ENCODE data around the gene RIMS4.

RIMS4 gene

GRCh38 chr20:44807051-44807683 is 3.2 kb downstream of the RIMS4 start:
- in situ Hi-C loops (cut with HindIII; ENCODE audit: low pct_ligation_motif_present, low sequenced_read_pairs) = no loop called here
- Histone ChIP-seq H3K27me3 (replicated peaks) (peaks cover 50% of the 10 kb centered on the region), H3K4me3 (ENCODE audit: low read depth, low read length) (no peak overlapping the region), H3K36me3 (replicated peaks) (no peaks in the 10 kb centered on the region), H3K27ac (no peak overlapping the region)
- TF ChIP-seq CTCF (IDR thresholded peaks at IDR 0.05; ENCODE audit: low read depth, low read length, missing control alignments) = no peak
- no peak for DNase-seq

DNA sequence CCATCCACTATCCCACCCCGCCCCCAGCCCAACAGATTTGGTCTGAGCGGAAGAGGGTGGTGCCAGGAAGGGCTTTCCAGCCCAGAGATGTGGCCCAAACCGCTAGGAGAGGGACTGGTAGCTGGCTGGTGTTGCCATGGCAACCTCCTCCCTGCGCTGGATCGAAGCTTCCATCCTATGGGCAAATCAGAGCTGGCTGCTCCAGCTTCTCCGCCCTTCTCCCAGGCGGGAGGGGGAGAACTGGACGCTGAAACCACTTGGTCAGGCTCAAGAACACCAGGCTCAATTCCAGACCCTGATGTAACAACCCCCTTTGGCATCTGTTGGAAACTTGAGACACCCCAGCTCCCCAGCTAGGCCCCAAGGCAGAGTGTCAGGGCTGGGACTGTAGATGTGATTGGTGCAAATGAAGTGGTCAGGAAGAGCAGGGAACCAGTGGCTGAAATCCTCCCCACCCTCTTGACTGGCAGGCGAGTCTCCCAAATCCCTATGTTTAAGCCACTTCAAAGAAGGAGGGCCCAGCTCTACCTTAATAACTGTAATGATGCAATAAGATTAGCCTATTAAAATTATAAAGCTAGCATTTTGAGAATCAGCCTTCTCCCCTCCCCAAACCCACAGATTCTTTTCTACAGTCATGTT is 4.2 kb downstream of the RIMS4 start:
- peaks cover 40% of the 10 kb centered on the region for H3K27me3 ChIP-seq (replicated peaks)

GRCh38 chr20:44805335-44805978 is 4.9 kb downstream of the RIMS4 start:
- DNase-seq = no peak
- TF ChIP-seq CTCF (IDR thresholded peaks at IDR 0.05; ENCODE audit: low read depth, low read length, missing control alignments) = no peak
- Histone ChIP-seq H3K27me3 (replicated peaks) (peaks cover 34% of the 10 kb centered on the region), H3K36me3 (replicated peaks) (no peaks in the 10 kb centered on the region), H3K4me3 (ENCODE audit: low read depth, low read length) (no peak overlapping the region), H3K27ac (no peak overlapping the region)
- in situ Hi-C loops (cut with HindIII; ENCODE audit: low pct_ligation_motif_present, low sequenced_read_pairs) = no loop called here

More for the DNA sequence above, 4.2 kb downstream of the RIMS4 start:
- Histone ChIP-seq H3K36me3 (replicated peaks) (no peaks in the 10 kb centered on the region), H3K4me3 (ENCODE audit: low read depth, low read length) (no peak overlapping the region), H3K27ac (no peak overlapping the region)
- TF ChIP-seq CTCF (IDR thresholded peaks at IDR 0.05; ENCODE audit: low read depth, low read length, missing control alignments) = no peak
- no peak for DNase-seq
- in situ Hi-C loops (cut with HindIII; ENCODE audit: low pct_ligation_motif_present, low sequenced_read_pairs) = no loop called here

DNA sequence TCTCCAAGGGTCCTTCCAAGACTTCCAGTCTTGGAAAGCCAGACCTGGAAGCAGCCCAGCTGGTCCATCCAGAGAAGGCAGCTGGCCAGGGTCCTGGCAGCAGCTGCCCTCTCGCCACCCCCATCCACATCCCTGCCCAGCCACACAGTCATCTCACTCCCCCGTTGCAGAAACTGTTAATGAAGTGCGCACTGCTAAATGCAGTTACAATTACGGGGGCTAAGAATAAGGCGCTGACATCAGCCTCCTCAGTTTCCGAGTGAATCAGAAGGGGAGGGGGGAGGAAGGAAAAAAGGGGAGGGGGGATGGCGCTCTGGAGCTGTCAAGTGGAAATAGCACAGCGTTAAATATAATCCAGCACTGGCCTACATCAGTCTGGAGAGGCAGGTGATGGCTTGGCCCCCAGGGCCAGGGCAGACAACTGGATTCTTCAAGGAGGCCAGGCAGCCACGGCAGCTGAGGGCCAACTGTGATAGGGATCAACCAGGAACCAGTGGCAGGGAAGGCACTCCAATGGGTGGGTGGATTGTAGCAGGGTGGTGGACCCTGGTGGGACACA is 6.9 kb downstream of the RIMS4 start:
- no peak for TF ChIP-seq CTCF (IDR thresholded peaks at IDR 0.05; ENCODE audit: low read depth, low read length, missing control alignments)
- no peak overlapping the region for H3K4me3 ChIP-seq (ENCODE audit: low read depth, low read length)
- DNase-seq = no peak
- no peak overlapping the region for H3K27ac ChIP-seq
- H3K27me3 ChIP-seq (replicated peaks) = peaks cover 21% of the 10 kb centered on the region
- H3K36me3 ChIP-seq (replicated peaks) = no peaks in the 10 kb centered on the region
- in situ Hi-C loops (cut with HindIII; ENCODE audit: low pct_ligation_motif_present, low sequenced_read_pairs) = no loop called here

DNA sequence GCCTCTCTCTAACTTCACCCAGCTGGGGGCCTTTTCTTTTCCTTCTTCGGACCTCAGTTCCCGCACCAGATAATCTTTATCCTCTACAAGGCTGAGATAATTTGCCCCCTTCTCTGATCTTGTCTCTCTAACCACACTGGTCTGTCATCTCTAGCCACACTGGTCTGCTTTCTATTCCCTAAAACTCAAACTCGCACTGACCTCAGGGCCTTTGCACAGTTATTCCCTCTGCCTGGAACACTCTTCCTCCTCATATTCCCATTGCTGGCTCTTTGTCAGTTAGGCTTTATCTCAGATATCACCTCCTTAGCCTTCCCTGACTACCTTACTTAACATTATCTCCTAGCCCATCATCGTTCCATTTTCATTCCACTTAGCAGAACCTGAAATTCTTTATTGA is 7.6 kb downstream of the RIMS4 start:
- in situ Hi-C loops (cut with HindIII; ENCODE audit: low pct_ligation_motif_present, low sequenced_read_pairs) = no loop called here

More for the DNA sequence above, 7.6 kb downstream of the RIMS4 start:
- no peak for DNase-seq
- Histone ChIP-seq H3K27ac (no peak overlapping the region), H3K27me3 (replicated peaks) (peaks cover 17% of the 10 kb centered on the region), H3K4me3 (ENCODE audit: low read depth, low read length) (no peak overlapping the region), H3K36me3 (replicated peaks) (no peaks in the 10 kb centered on the region)
- TF ChIP-seq CTCF (IDR thresholded peaks at IDR 0.05; ENCODE audit: low read depth, low read length, missing control alignments) = no peak

Measured in brain microvascular endothelial cell (primary cell).